MM.1S (cell line): ENCODE results near the gene LCP1.

Experiments used
- DNase-seq: peaks from one replicate; pipeline ENCODE4 v3.0.0-alpha.2; 2015
- H2AFZ ChIP-seq: fragments of 300-600 bp; sonication (generic); 2 replicates; pipeline ENCODE4 v1.6.0; 2016; ENCODE audit warnings: antibody characterized with exemption, low read length
- H3F3A ChIP-seq: fragments of 300-600 bp; sonication (generic); 2 replicates; pipeline ENCODE4 v1.6.1; 2016; ENCODE audit warnings: mild to moderate bottlenecking, antibody characterized with exemption, low read length, moderate library complexity, mixed read lengths; ENCODE audit not compliant: insufficient read depth
- H3K27ac ChIP-seq: fragments of 300-600 bp; sonication (generic); 2 replicates; pipeline ENCODE4 v1.5.1; 2016; ENCODE audit warnings: mild to moderate bottlenecking, low read length
- H3K27me3 ChIP-seq: fragments of 300-600 bp; sonication (generic); replicated peaks from 2 replicates; pipeline ENCODE4 v1.6.0; 2016; ENCODE audit warnings: low read length; ENCODE audit not compliant: insufficient read depth
- H3K36me3 ChIP-seq: fragments of 300-600 bp; sonication (generic); replicated peaks from 2 replicates; pipeline ENCODE4 v1.6.1; 2016; ENCODE audit warnings: mild to moderate bottlenecking, low read length, mixed read lengths; ENCODE audit not compliant: insufficient read depth
- H3K4me1 ChIP-seq: fragments of 300-600 bp; sonication (generic); 2 replicates; pipeline ENCODE4 v1.6.1; 2016; ENCODE audit warnings: low read length, mixed read lengths
- H3K4me2 ChIP-seq: fragments of 300-600 bp; sonication (generic); 2 replicates; pipeline ENCODE4 v1.6.0; 2016; ENCODE audit warnings: low read depth, low read length
- H3K4me3 ChIP-seq: fragments of 300-600 bp; sonication (generic); 2 replicates; pipeline ENCODE4 v1.5.1; 2016; ENCODE audit warnings: low read length, mixed read lengths
- H3K79me2 ChIP-seq: fragments of 300-600 bp; sonication (generic); 2 replicates; pipeline ENCODE4 v1.6.1; 2016; ENCODE audit warnings: mixed run types, low read length, mixed read lengths
- H3K9ac ChIP-seq: fragments of 300-600 bp; sonication (generic); 2 replicates; pipeline ENCODE4 v1.6.1; 2016; ENCODE audit warnings: low read length, mixed read lengths
- H3K9me2 ChIP-seq: fragments of 300-600 bp; sonication (generic); replicated peaks from 2 replicates; pipeline ENCODE4 v1.6.1; 2016; ENCODE audit warnings: mild to moderate bottlenecking, low read length, mixed read lengths; ENCODE audit not compliant: insufficient read depth
- H3K9me3 ChIP-seq: fragments of 300-600 bp; sonication (generic); replicated peaks from 2 replicates; pipeline ENCODE4 v1.6.1; 2016; ENCODE audit warnings: mild to moderate bottlenecking, low read length, mixed read lengths; ENCODE audit not compliant: insufficient read depth
- H4K20me1 ChIP-seq: fragments of 300-600 bp; sonication (generic); 2 replicates; pipeline ENCODE4 v1.6.1; 2016; ENCODE audit warnings: mild to moderate bottlenecking, low read length, moderate library complexity, mixed read lengths; ENCODE audit not compliant: insufficient read depth
- EZH2 ChIP-seq: fragments of 300-600 bp; sonication (generic); optimal IDR thresholded peaks from 2 replicates; pipeline ENCODE3; 2017; ENCODE audit warnings: low read depth, mild to moderate bottlenecking, antibody characterized with exemption, low read length, mixed read lengths
- EZH2phosphoT487 ChIP-seq: fragments of 300-600 bp; sonication (generic); IDR thresholded peaks from 2 replicates; pipeline ENCODE4 v1.6.1; 2018; ENCODE audit warnings: antibody characterized with exemption, low read length
- TF ChIP-seq, protein P1 (sequence below): fragments of 300-600 bp; sonication (generic); IDR thresholded peaks from 2 replicates; pipeline ENCODE4 v1.5.1; 2016; ENCODE audit warnings: antibody characterized with exemption, low read length, mixed read lengths

LCP1 gene

GRCh38 chr13:46132109-46132508 is 49.9 kb downstream of the LCP1 start:
- Histone ChIP-seq H3K4me2 (no peak overlapping the region), H3K9me2 (no peaks in the 10 kb centered on the region), H3F3A (peaks cover 13% of the 10 kb centered on the region), H3K4me1 (no peaks in the 10 kb centered on the region), H3K27me3 (no peaks in the 10 kb centered on the region), H3K36me3 (peaks cover 3% of the 10 kb centered on the region; the same call in 1 of the 2 replicates), H4K20me1 (0 out of 2 replicates have a peak, but pooled peaks cover 4% of the 10 kb centered on the region), H3K79me2 (peaks cover 19% of the 10 kb centered on the region; the same call in 1 of the 2 replicates), H3K9ac (no peak overlapping the region), H3K9me3 (no peaks in the 10 kb centered on the region), H3K4me3 (no peak overlapping the region), H3K27ac (no peak overlapping the region), H2AFZ (no peak overlapping the region)
- no peak for TF ChIP-seq EZH2
- no peak for TF ChIP-seq EZH2phosphoT487
- TF ChIP-seq, protein P1, sequence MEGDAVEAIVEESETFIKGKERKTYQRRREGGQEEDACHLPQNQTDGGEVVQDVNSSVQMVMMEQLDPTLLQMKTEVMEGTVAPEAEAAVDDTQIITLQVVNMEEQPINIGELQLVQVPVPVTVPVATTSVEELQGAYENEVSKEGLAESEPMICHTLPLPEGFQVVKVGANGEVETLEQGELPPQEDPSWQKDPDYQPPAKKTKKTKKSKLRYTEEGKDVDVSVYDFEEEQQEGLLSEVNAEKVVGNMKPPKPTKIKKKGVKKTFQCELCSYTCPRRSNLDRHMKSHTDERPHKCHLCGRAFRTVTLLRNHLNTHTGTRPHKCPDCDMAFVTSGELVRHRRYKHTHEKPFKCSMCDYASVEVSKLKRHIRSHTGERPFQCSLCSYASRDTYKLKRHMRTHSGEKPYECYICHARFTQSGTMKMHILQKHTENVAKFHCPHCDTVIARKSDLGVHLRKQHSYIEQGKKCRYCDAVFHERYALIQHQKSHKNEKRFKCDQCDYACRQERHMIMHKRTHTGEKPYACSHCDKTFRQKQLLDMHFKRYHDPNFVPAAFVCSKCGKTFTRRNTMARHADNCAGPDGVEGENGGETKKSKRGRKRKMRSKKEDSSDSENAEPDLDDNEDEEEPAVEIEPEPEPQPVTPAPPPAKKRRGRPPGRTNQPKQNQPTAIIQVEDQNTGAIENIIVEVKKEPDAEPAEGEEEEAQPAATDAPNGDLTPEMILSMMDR: no peak
- no peak for DNase-seq

- no peak for DNase-seq
- Histone ChIP-seq H3K79me2 (peaks cover 17% of the 10 kb centered on the region; the same call in 1 of the 2 replicates), H3K27ac (no peak overlapping the region), H3K9me3 (no peaks in the 10 kb centered on the region), H3K27me3 (no peaks in the 10 kb centered on the region), H2AFZ (no peak overlapping the region), H3K9ac (no peak overlapping the region), H3K36me3 (peaks cover 3% of the 10 kb centered on the region; the same call in 1 of the 2 replicates), H3K9me2 (no peaks in the 10 kb centered on the region), H3K4me1 (no peaks in the 10 kb centered on the region), H3K4me3 (no peak overlapping the region), H3F3A (peaks cover 15% of the 10 kb centered on the region), H4K20me1 (0 out of 2 replicates have a peak, but pooled peaks cover 2% of the 10 kb centered on the region), H3K4me2 (no peak overlapping the region)
- TF ChIP-seq, protein P1: no peak
- TF ChIP-seq EZH2 (no peak), EZH2phosphoT487 (no peak)
These were observed 50.3 kb downstream of the LCP1 start for GRCh38 chr13:46131705-46132104.

GRCh38 chr13:46129955-46130618 is 51.9 kb downstream of the LCP1 start:
- H3K36me3 ChIP-seq: peaks cover 5% of the 10 kb centered on the region; the same call in 1 of the 2 replicates

DNA sequence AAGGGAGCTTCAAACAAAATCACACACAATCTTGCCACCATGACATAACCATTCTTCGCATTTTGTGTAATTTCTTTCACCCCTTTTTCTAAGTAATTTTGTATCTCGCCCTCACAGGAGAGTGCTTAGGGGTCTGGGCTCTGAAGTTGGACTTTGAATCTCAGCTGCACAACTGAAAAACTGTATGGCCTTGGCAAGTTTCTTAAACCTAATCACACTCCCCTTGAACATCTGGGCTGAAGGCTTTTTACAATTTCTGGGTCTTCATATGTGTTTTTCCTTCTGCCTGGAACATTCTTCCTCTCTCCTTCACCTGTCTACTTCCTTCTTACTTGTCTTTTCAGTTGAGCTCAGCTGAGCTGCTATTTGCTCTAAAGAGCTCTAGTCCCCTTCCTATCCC is 52.9 kb downstream of the LCP1 start:
- no peaks in the 10 kb centered on the region for H3K27me3 ChIP-seq
- H3K36me3 ChIP-seq: peaks cover 5% of the 10 kb centered on the region; the same call in 1 of the 2 replicates
- DNase-seq: no peak
- H3K4me1 ChIP-seq: no peaks in the 10 kb centered on the region
- no peaks in the 10 kb centered on the region for H4K20me1 ChIP-seq
- TF ChIP-seq, protein P1: no peak
- TF ChIP-seq EZH2phosphoT487 (no peak), EZH2 (no peak)
- H3K79me2 ChIP-seq: peaks cover 8% of the 10 kb centered on the region; the same call in 1 of the 2 replicates
- no peak overlapping the region for H2AFZ ChIP-seq
- no peaks in the 10 kb centered on the region for H3K9me2 ChIP-seq
- no peaks in the 10 kb centered on the region for H3K9me3 ChIP-seq
- peaks cover 21% of the 10 kb centered on the region for H3F3A ChIP-seq
- no peak overlapping the region for H3K4me3 ChIP-seq
- no peak overlapping the region for H3K9ac ChIP-seq
- no peak overlapping the region for H3K27ac ChIP-seq
- no peak overlapping the region for H3K4me2 ChIP-seq

More at GRCh38 chr13:46129955-46130618, 51.9 kb downstream of the LCP1 start:
- H3K9me2 ChIP-seq: no peaks in the 10 kb centered on the region
- no peak overlapping the region for H2AFZ ChIP-seq
- TF ChIP-seq EZH2: no peak
- peaks cover 11% of the 10 kb centered on the region; the same call in 1 of the 2 replicates for H3K79me2 ChIP-seq
- H3K4me1 ChIP-seq: no peaks in the 10 kb centered on the region
- no peak overlapping the region for H3K4me3 ChIP-seq
- H3K27me3 ChIP-seq: no peaks in the 10 kb centered on the region
- no peaks in the 10 kb centered on the region for H3K9me3 ChIP-seq
- no peaks in the 10 kb centered on the region for H4K20me1 ChIP-seq
- no peak for DNase-seq
- H3K4me2 ChIP-seq: no peak overlapping the region
- no peak overlapping the region for H3K9ac ChIP-seq
- H3F3A ChIP-seq: peaks cover 20% of the 10 kb centered on the region
- H3K27ac ChIP-seq: no peak overlapping the region
